ENCODE results near the gene CADPS. TPM values are rescaled to one million over a fixed set of nuclear protein-coding genes. Genes with fewer than 3 reads are reported as not detected.

CADPS gene
- total and polyA plus RNA-seq, 7 donors: 1.6 to 12.5 (median 6.2) TPM; not detected in 1

- intact Hi-C loops (cut with DNase I): no loop called here
- TF ChIP-seq EP300 (IDR thresholded peaks at IDR 0.05): no peak
Measured at GRCh38 chr3:62703451-62704167, 171.6 kb downstream of the CADPS start.

DNA sequence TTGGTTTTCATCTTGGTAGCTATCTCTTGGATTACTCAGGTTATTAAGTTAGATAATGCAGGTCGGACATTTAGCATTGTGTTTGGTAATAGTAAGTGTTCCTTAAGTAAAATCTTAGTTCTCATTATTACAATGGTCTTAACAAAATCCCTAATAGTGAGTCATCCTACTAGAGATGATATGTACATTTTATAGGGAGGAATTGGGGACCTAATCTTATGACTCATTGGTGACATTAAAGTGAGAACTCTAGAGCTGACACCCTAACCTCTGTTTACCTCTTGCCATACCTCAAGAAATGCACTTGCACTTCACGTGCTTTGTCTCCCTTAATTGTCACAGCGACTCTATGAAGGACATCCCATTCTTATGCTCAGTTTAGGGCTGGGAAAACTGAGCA, 174.9 kb downstream of the CADPS start:
- DNase-seq: no peak
- H3K36me3 ChIP-seq: no peaks in the 10 kb centered on the region
- TF ChIP-seq POLR2A (IDR thresholded peaks at IDR 0.05) (no peak), CTCF (IDR thresholded peaks at IDR 0.05) (no peak), EP300 (IDR thresholded peaks at IDR 0.05) (no peak), POLR2AphosphoS5 (IDR thresholded peaks at IDR 0.05) (no peak)
- H3K9me3 ChIP-seq: no peaks in the 10 kb centered on the region
- intact Hi-C loops (cut with DNase I): no loop called here
- H3K4me1 ChIP-seq: no peaks in the 10 kb centered on the region
- H3K4me3 ChIP-seq: no peak overlapping the region
- H3K27me3 ChIP-seq: no peaks in the 10 kb centered on the region
- H3K27ac ChIP-seq: no peak overlapping the region
- 87 to 90% methylated on average over 3 of the region's 3 CpGs for WGBS, 2 donors

More at GRCh38 chr3:62703451-62704167, 171.6 kb downstream of the CADPS start:
- no peak overlapping the region for H3K27ac ChIP-seq
- H3K36me3 ChIP-seq: no peaks in the 10 kb centered on the region
- no peak overlapping the region for H3K4me3 ChIP-seq
- DNase-seq: no peak
- WGBS, 2 donors: 73 to 80% methylated on average over 4 of the region's 4 CpGs
- no peaks in the 10 kb centered on the region for H3K27me3 ChIP-seq
- no peaks in the 10 kb centered on the region for H3K4me1 ChIP-seq
- no peaks in the 10 kb centered on the region for H3K9me3 ChIP-seq

DNA sequence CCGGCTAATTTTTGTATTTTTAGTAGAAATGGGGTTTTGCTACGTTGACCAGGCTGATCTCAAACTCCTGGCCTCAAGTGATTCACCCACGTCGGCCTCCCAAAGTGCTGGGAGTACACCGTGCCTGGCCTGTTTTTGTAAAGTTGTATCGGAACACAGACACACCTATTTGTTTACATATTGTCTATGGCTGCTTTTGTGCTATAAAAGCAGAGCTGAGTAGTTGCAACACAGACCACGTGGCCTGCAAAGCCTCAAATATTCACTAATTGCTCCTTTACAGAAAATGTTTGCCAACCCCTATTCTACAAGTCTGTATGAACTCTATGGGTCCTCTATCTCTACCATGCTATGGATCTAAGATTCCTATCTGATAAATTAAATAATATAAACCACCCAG, 175.5 kb downstream of the CADPS start:
- Histone ChIP-seq H3K4me1 (no peaks in the 10 kb centered on the region), H3K36me3 (no peaks in the 10 kb centered on the region), H3K27ac (no peak overlapping the region), H3K27me3 (no peaks in the 10 kb centered on the region), H3K9me3 (no peaks in the 10 kb centered on the region), H3K4me3 (no peak overlapping the region)
- intact Hi-C loops (cut with DNase I): no loop called here
- DNase-seq: no peak
- TF ChIP-seq EP300 (IDR thresholded peaks at IDR 0.05) (no peak), CTCF (IDR thresholded peaks at IDR 0.05) (no peak), POLR2A (IDR thresholded peaks at IDR 0.05) (no peak), POLR2AphosphoS5 (IDR thresholded peaks at IDR 0.05) (no peak)
- WGBS, 2 donors: 51 to 68% methylated on average over 7 of the region's 7 CpGs

DNA sequence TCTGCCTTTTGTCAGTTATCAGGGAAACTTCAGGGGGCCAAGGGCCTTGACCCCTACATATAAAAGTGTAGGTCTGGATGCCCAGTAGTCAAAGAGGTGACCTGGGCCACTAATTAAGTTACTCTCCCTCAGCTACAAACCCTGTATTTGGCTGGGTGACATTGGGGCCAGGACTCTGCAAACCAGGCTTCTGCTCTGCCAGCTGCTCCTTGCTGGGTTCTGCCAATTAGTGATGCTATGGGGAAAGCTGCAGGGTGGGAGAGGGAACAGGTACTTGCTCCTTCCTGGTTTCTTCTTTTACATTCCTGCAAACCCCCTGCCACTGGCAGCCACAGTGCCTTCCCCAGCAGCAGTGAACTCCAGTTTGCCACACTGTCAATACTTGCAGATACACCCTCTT, 179.2 kb downstream of the CADPS start:
- TF ChIP-seq CTCF (IDR thresholded peaks at IDR 0.05) (no peak), POLR2A (IDR thresholded peaks at IDR 0.05) (no peak), POLR2AphosphoS5 (IDR thresholded peaks at IDR 0.05) (no peak), EP300 (IDR thresholded peaks at IDR 0.05) (no peak)
- H3K4me1 ChIP-seq: no peaks in the 10 kb centered on the region
- no peaks in the 10 kb centered on the region for H3K9me3 ChIP-seq
- intact Hi-C loops (cut with DNase I): no loop called here
- no peak overlapping the region for H3K4me3 ChIP-seq
- DNase-seq: no peak
- H3K36me3 ChIP-seq: no peaks in the 10 kb centered on the region
- H3K27ac ChIP-seq: no peak overlapping the region
- no peaks in the 10 kb centered on the region for H3K27me3 ChIP-seq

- Histone ChIP-seq H3K4me3 (no peak overlapping the region), H3K9me3 (no peaks in the 10 kb centered on the region), H3K27ac (no peak overlapping the region), H3K36me3 (no peaks in the 10 kb centered on the region), H3K27me3 (no peaks in the 10 kb centered on the region), H3K4me1 (peaks cover 0 to 10% (median 0%) of the 10 kb centered on the region in 4 donors)
- TF ChIP-seq CTCF (IDR thresholded peaks at IDR 0.05) (no peak), POLR2A (IDR thresholded peaks at IDR 0.05) (no peak), EP300 (IDR thresholded peaks at IDR 0.05) (no peak), POLR2AphosphoS5 (IDR thresholded peaks at IDR 0.05) (no peak)
- 62 to 69% methylated on average over 2 of the region's 2 CpGs for WGBS, 2 donors
- intact Hi-C loops (cut with DNase I): no loop called here
- no peak for DNase-seq
Measured at GRCh38 chr3:62688812-62689211, 186.4 kb downstream of the CADPS start.

Measured in sigmoid colon (tissue), 7 donors.